ENCODE measurements around the gene ELF5. TPM values are rescaled to one million over a fixed set of nuclear protein-coding genes. Genes with fewer than 3 reads are reported as not detected.

Gene ELF5
- total and polyA plus RNA-seq, 2 of the 8 experiments (the other 6 are each of a cell fraction or from before 2014, with no cell fraction given) = not detected

GRCh38 chr11:34495724-34496377 lies 17.7 kb downstream of the ELF5 start:
- no peak overlapping the region for H3K4ac ChIP-seq (replicated peaks; ENCODE audit: insufficient read length, low read depth, low read length)
- no peak overlapping the region for H2BK15ac ChIP-seq (ENCODE audit: low read length)
- no peak overlapping the region for H3K56ac ChIP-seq (replicated peaks; ENCODE audit: insufficient read length, low read depth, low read length)
- no peak overlapping the region for H2AK5ac ChIP-seq (ENCODE audit: low read depth, low read length)
- no peak overlapping the region for H3K14ac ChIP-seq (ENCODE audit: insufficient read length)
- H2BK20ac ChIP-seq (ENCODE audit: low read length) = no peak overlapping the region
- FAIRE-seq = no peak
- 87% methylated on average over 25 of the region's 26 CpGs; no CpG with 5 or more reads in 1 of the 2 experiments for WGBS, 2 experiments (ENCODE audit: extremely low coverage in 1 of 2, insufficient coverage in 1 of 2, insufficient read length in 1 of 2, insufficient replicate concordance in 2 of 2, low coverage in 1 of 2, low lambda C conversion rate in 2 of 2, missing lambda C conversion rate in 1 of 2)
- peak overlapping the region; percentile 65; the same call in 1 of the 2 replicates for H2AFZ ChIP-seq (ENCODE audit: low read length)
- no peak overlapping the region for H3K18ac ChIP-seq (ENCODE audit: extremely low read depth, low read length)
- no peak overlapping the region for H3K4me2 ChIP-seq (ENCODE audit: insufficient read depth in 1 of 2, low read depth in 2 of 2, low read length in 2 of 2)
- no peaks in the 10 kb centered on the region for H4K20me1 ChIP-seq (replicated peaks in 1 of 2; ENCODE audit: control insufficient read depth in 1 of 2, insufficient read depth in 2 of 2, low read length in 2 of 2)
- no peaks in the 10 kb centered on the region for H3K4me1 ChIP-seq (replicated peaks in 1 of 4; ENCODE audit: control insufficient read depth in 3 of 4, insufficient read depth in 4 of 4, low read length in 3 of 4)
- no peak overlapping the region for H2BK120ac ChIP-seq (replicated peaks; ENCODE audit: low read depth, low read length)
- ChIA-PET CTCF (ENCODE audit: partially characterized antibody) (interaction anchor here (1.2 to 2.5 kb wide), 2 partner anchors 17 to 125 kb away, joined by 3 to 18 read pairs; partner anchors contain the start of gene ELF5), POLR2A (ENCODE audit: partially characterized antibody) (no interaction called here)
- no peak overlapping the region for H3K27ac ChIP-seq (ENCODE audit: low read depth, low read length)
- no peak overlapping the region for H3K4me3 ChIP-seq (ENCODE audit: extremely low read depth in 1 of 4, insufficient read depth in 2 of 4, low read depth in 3 of 4, low read length in 4 of 4)
- H3K79me1 ChIP-seq (ENCODE audit: low read depth, low read length) = no peaks in the 10 kb centered on the region
- H2BK12ac ChIP-seq (ENCODE audit: low read depth, low read length) = no peak overlapping the region
- H2BK5ac ChIP-seq (ENCODE audit: low read depth, low read length) = no peak overlapping the region
- no peaks in the 10 kb centered on the region for H3K23me2 ChIP-seq (ENCODE audit: low read depth, low read length)
- H3K9ac ChIP-seq (replicated peaks in 1 of 4; ENCODE audit: extremely low read depth in 1 of 4, low read depth in 3 of 4, low read length in 3 of 4) = no peak overlapping the region
- no peaks in the 10 kb centered on the region for H3K9me3 ChIP-seq (ENCODE audit: insufficient read depth in 2 of 2, low read depth in 1 of 2, low read length in 1 of 2)
- H3K36me3 ChIP-seq (ENCODE audit: control insufficient read depth in 2 of 4, insufficient read depth in 4 of 4, low read length in 3 of 4) = no peaks in the 10 kb centered on the region
- no peak for DNase-seq (ENCODE audit: low read depth in 1 of 2, low spot score in 2 of 2)
- H3K79me2 ChIP-seq (ENCODE audit: control insufficient read depth in 1 of 2, insufficient read depth in 2 of 2, low read length in 2 of 2) = no peaks in the 10 kb centered on the region
- H4K8ac ChIP-seq (ENCODE audit: extremely low read depth, insufficient read depth, low read length) = peak overlapping the region; percentile 59
- no peak overlapping the region for H4K91ac ChIP-seq (replicated peaks; ENCODE audit: insufficient read length, low read length)
- H3K23ac ChIP-seq (ENCODE audit: insufficient read length) = no peak overlapping the region
- no peak overlapping the region for H4K5ac ChIP-seq (ENCODE audit: insufficient read length, low read depth, low read length)
- no peaks in the 10 kb centered on the region for H3K27me3 ChIP-seq (replicated peaks in 1 of 4; ENCODE audit: control insufficient read depth in 3 of 4, extremely low read depth in 1 of 4, insufficient read depth in 3 of 4, low read length in 3 of 4)
- no peak for TF ChIP-seq CBX8 (IDR thresholded peaks at IDR 0.05; ENCODE audit: borderline replicate concordance, low read depth, low read length)

Measured in H1 (cell line).